ENCODE results near the gene CASP10.

The CASP10 gene

GRCh38 chr2:201262718-201263117 lies 79.8 kb downstream of the CASP10 start:
- Histone ChIP-seq H3K27ac (ENCODE audit: low read length) (no peak overlapping the region), H3K9ac (ENCODE audit: low read length in 2 of 2) (no peak overlapping the region), H3K4me3 (ENCODE audit: low read length in 2 of 2) (no peak overlapping the region), H3K9me3 (ENCODE audit: control insufficient read depth in 2 of 2, low read length in 2 of 2) (no peaks in the 10 kb centered on the region), H3K36me3 (ENCODE audit: control insufficient read depth in 2 of 2, insufficient read depth in 2 of 2, low read length in 2 of 2) (peaks cover 0 to 2% of the 10 kb centered on the region in 2 donors), H3K27me3 (ENCODE audit: control insufficient read depth in 1 of 2, insufficient read depth in 2 of 2, low read length in 2 of 2) (no peaks in the 10 kb centered on the region), H3K4me1 (ENCODE audit: control insufficient read depth, insufficient read depth, low read length) (no peaks in the 10 kb centered on the region)

- Histone ChIP-seq H3K27ac (ENCODE audit: low read length) (no peak overlapping the region), H3K4me1 (ENCODE audit: control insufficient read depth, insufficient read depth, low read length) (no peaks in the 10 kb centered on the region), H3K36me3 (ENCODE audit: control insufficient read depth in 2 of 2, insufficient read depth in 2 of 2, low read length in 2 of 2) (peaks cover 0 to 7% of the 10 kb centered on the region in 2 donors), H3K9ac (ENCODE audit: low read length in 2 of 2) (no peak overlapping the region), H3K9me3 (ENCODE audit: control insufficient read depth in 2 of 2, low read length in 2 of 2) (no peaks in the 10 kb centered on the region), H3K4me3 (ENCODE audit: low read length in 2 of 2) (no peak overlapping the region), H3K27me3 (ENCODE audit: control insufficient read depth in 1 of 2, insufficient read depth in 2 of 2, low read length in 2 of 2) (no peaks in the 10 kb centered on the region)
These were observed 80.8 kb downstream of the CASP10 start for GRCh38 chr2:201263779-201264178.

- Histone ChIP-seq H3K36me3 (ENCODE audit: control insufficient read depth in 2 of 2, insufficient read depth in 2 of 2, low read length in 2 of 2) (peaks cover 0 to 12% of the 10 kb centered on the region in 2 donors), H3K9ac (ENCODE audit: low read length in 2 of 2) (no peak overlapping the region), H3K27ac (ENCODE audit: low read length) (no peak overlapping the region), H3K4me1 (ENCODE audit: control insufficient read depth, insufficient read depth, low read length) (no peaks in the 10 kb centered on the region), H3K27me3 (ENCODE audit: control insufficient read depth in 1 of 2, insufficient read depth in 2 of 2, low read length in 2 of 2) (no peaks in the 10 kb centered on the region), H3K9me3 (ENCODE audit: control insufficient read depth in 2 of 2, low read length in 2 of 2) (no peaks in the 10 kb centered on the region), H3K4me3 (ENCODE audit: low read length in 2 of 2) (no peak overlapping the region)
These were observed 81.7 kb downstream of the CASP10 start for GRCh38 chr2:201264472-201265173.

- Histone ChIP-seq H3K9ac (ENCODE audit: low read length in 2 of 2) (no peak overlapping the region), H3K4me3 (ENCODE audit: low read length in 2 of 2) (no peak overlapping the region), H3K27me3 (ENCODE audit: control insufficient read depth in 1 of 2, insufficient read depth in 2 of 2, low read length in 2 of 2) (no peaks in the 10 kb centered on the region), H3K36me3 (ENCODE audit: control insufficient read depth in 2 of 2, insufficient read depth in 2 of 2, low read length in 2 of 2) (peaks cover 2 to 17% of the 10 kb centered on the region in 2 donors), H3K9me3 (ENCODE audit: control insufficient read depth in 2 of 2, low read length in 2 of 2) (no peaks in the 10 kb centered on the region), H3K4me1 (ENCODE audit: control insufficient read depth, insufficient read depth, low read length) (no peaks in the 10 kb centered on the region), H3K27ac (ENCODE audit: low read length) (no peak overlapping the region)
These were observed 83.7 kb downstream of the CASP10 start for GRCh38 chr2:201266629-201267028.

GRCh38 chr2:201267278-201268030 lies 84.5 kb downstream of the CASP10 start:
- Histone ChIP-seq H3K9ac (ENCODE audit: low read length in 2 of 2) (no peak overlapping the region), H3K4me3 (ENCODE audit: low read length in 2 of 2) (no peak overlapping the region), H3K27me3 (ENCODE audit: control insufficient read depth in 1 of 2, insufficient read depth in 2 of 2, low read length in 2 of 2) (no peaks in the 10 kb centered on the region), H3K27ac (ENCODE audit: low read length) (no peak overlapping the region), H3K36me3 (ENCODE audit: control insufficient read depth in 2 of 2, insufficient read depth in 2 of 2, low read length in 2 of 2) (peaks cover 3 to 18% of the 10 kb centered on the region in 2 donors), H3K9me3 (ENCODE audit: control insufficient read depth in 2 of 2, low read length in 2 of 2) (no peaks in the 10 kb centered on the region), H3K4me1 (ENCODE audit: control insufficient read depth, insufficient read depth, low read length) (no peaks in the 10 kb centered on the region)

GRCh38 chr2:201269764-201270163 lies 86.8 kb downstream of the CASP10 start:
- Histone ChIP-seq H3K4me3 (ENCODE audit: low read length in 2 of 2) (no peak overlapping the region), H3K9ac (ENCODE audit: low read length in 2 of 2) (no peak overlapping the region), H3K27ac (ENCODE audit: low read length) (no peak overlapping the region), H3K4me1 (ENCODE audit: control insufficient read depth, insufficient read depth, low read length) (no peaks in the 10 kb centered on the region), H3K36me3 (ENCODE audit: control insufficient read depth in 2 of 2, insufficient read depth in 2 of 2, low read length in 2 of 2) (peaks cover 5 to 22% of the 10 kb centered on the region in 2 donors), H3K27me3 (ENCODE audit: control insufficient read depth in 1 of 2, insufficient read depth in 2 of 2, low read length in 2 of 2) (no peaks in the 10 kb centered on the region), H3K9me3 (ENCODE audit: control insufficient read depth in 2 of 2, low read length in 2 of 2) (no peaks in the 10 kb centered on the region)

GRCh38 chr2:201270293-201271001 lies 87.5 kb downstream of the CASP10 start:
- no peaks in the 10 kb centered on the region for H3K4me1 ChIP-seq (ENCODE audit: control insufficient read depth, insufficient read depth, low read length)
- H3K27ac ChIP-seq (ENCODE audit: low read length), result no peak overlapping the region
- H3K4me3 ChIP-seq (ENCODE audit: low read length in 2 of 2), result no peak overlapping the region
- H3K9ac ChIP-seq (ENCODE audit: low read length in 2 of 2), result no peak overlapping the region
- H3K9me3 ChIP-seq (ENCODE audit: control insufficient read depth in 2 of 2, low read length in 2 of 2), result no peaks in the 10 kb centered on the region
- H3K27me3 ChIP-seq (ENCODE audit: control insufficient read depth in 1 of 2, insufficient read depth in 2 of 2, low read length in 2 of 2), result no peaks in the 10 kb centered on the region
- H3K36me3 ChIP-seq (ENCODE audit: control insufficient read depth in 2 of 2, insufficient read depth in 2 of 2, low read length in 2 of 2), result peaks cover 5 to 25% of the 10 kb centered on the region in 2 donors

GRCh38 chr2:201271917-201272316 lies 89.0 kb downstream of the CASP10 start:
- no peaks in the 10 kb centered on the region for H3K9me3 ChIP-seq (ENCODE audit: control insufficient read depth in 2 of 2, low read length in 2 of 2)
- H3K4me3 ChIP-seq (ENCODE audit: low read length in 2 of 2), result no peak overlapping the region
- H3K27me3 ChIP-seq (ENCODE audit: control insufficient read depth in 1 of 2, insufficient read depth in 2 of 2, low read length in 2 of 2), result no peaks in the 10 kb centered on the region
- H3K4me1 ChIP-seq (ENCODE audit: control insufficient read depth, insufficient read depth, low read length), result no peaks in the 10 kb centered on the region
- H3K27ac ChIP-seq (ENCODE audit: low read length), result no peak overlapping the region
- H3K9ac ChIP-seq (ENCODE audit: low read length in 2 of 2), result no peak overlapping the region
- peaks cover 14 to 32% of the 10 kb centered on the region in 2 donors for H3K36me3 ChIP-seq (ENCODE audit: control insufficient read depth in 2 of 2, insufficient read depth in 2 of 2, low read length in 2 of 2)

- no peak overlapping the region for H3K4me3 ChIP-seq (ENCODE audit: low read length in 2 of 2)
These were observed 90.5 kb downstream of the CASP10 start for GRCh38 chr2:201273330-201273983.

GRCh38 chr2:201275069-201275468 lies 92.1 kb downstream of the CASP10 start:
- Histone ChIP-seq H3K27ac (ENCODE audit: low read length) (no peak overlapping the region), H3K9me3 (ENCODE audit: control insufficient read depth in 2 of 2, low read length in 2 of 2) (no peaks in the 10 kb centered on the region), H3K36me3 (ENCODE audit: control insufficient read depth in 2 of 2, insufficient read depth in 2 of 2, low read length in 2 of 2) (peaks cover 14 to 31% of the 10 kb centered on the region in 2 donors), H3K4me3 (ENCODE audit: low read length in 2 of 2) (no peak overlapping the region), H3K27me3 (ENCODE audit: control insufficient read depth in 1 of 2, insufficient read depth in 2 of 2, low read length in 2 of 2) (no peaks in the 10 kb centered on the region), H3K9ac (ENCODE audit: low read length in 2 of 2) (no peak overlapping the region), H3K4me1 (ENCODE audit: control insufficient read depth, insufficient read depth, low read length) (no peaks in the 10 kb centered on the region)

More at GRCh38 chr2:201273330-201273983, 90.5 kb downstream of the CASP10 start:
- Histone ChIP-seq H3K4me1 (ENCODE audit: control insufficient read depth, insufficient read depth, low read length) (no peaks in the 10 kb centered on the region), H3K36me3 (ENCODE audit: control insufficient read depth in 2 of 2, insufficient read depth in 2 of 2, low read length in 2 of 2) (peaks cover 14 to 32% of the 10 kb centered on the region in 2 donors), H3K27me3 (ENCODE audit: control insufficient read depth in 1 of 2, insufficient read depth in 2 of 2, low read length in 2 of 2) (no peaks in the 10 kb centered on the region), H3K9me3 (ENCODE audit: control insufficient read depth in 2 of 2, low read length in 2 of 2) (no peaks in the 10 kb centered on the region), H3K9ac (ENCODE audit: low read length in 2 of 2) (no peak overlapping the region), H3K27ac (ENCODE audit: low read length) (no peak overlapping the region)

Measured in stomach smooth muscle (tissue), 2 donors.